HepG2 (cell line): ENCODE measurements around the gene MPC1. TPM values are rescaled to one million over a fixed set of nuclear protein-coding genes. Genes with fewer than 3 reads are reported as not detected.

Experiments
- DBP ChIP-seq: sonication (generic); formaldehyde crosslinking; IDR thresholded peaks from 2 replicates; pipeline ENCODE4 v1.4.0; 2020; ENCODE audit warnings: missing genetic modification reagents; ENCODE audit errors: not compliant biosample characterization
- KIAA2018 ChIP-seq: sonication (generic); formaldehyde crosslinking; IDR thresholded peaks from 2 replicates; pipeline ENCODE4 v1.5.0; 2020; ENCODE audit warnings: mild to moderate bottlenecking, missing genetic modification reagents, borderline replicate concordance
- MXI1 ChIP-seq: IDR thresholded peaks from 3 replicates; pipeline ENCODE4 v1.6.1; 2012; ENCODE audit warnings: low read depth, low read length, inconsistent platforms, borderline replicate concordance
- NR2F6 ChIP-seq, 2 experiments: IDR thresholded peaks; 2 replicates each; pipeline ENCODE4 v1.6.1; 2016; ENCODE audit warnings: antibody characterized with exemption in 1 of 2, mild to moderate bottlenecking in 1 of 2
- PITX1 ChIP-seq: sonication (generic); formaldehyde crosslinking; IDR thresholded peaks from 2 replicates; pipeline ENCODE4 v1.5.1; 2020; ENCODE audit warnings: mild to moderate bottlenecking, missing genetic modification reagents
- SMAD1 ChIP-seq: sonication (generic); formaldehyde crosslinking; IDR thresholded peaks from 2 replicates; pipeline ENCODE4 v1.4.0; 2020; ENCODE audit warnings: missing genetic modification reagents, low read depth, mild to moderate bottlenecking, borderline replicate concordance
- TCF7 ChIP-seq: sonication (generic); IDR thresholded peaks from 2 replicates; pipeline ENCODE4 v1.6.1; 2016; ENCODE audit warnings: antibody characterized with exemption, low read depth
- ZNF292 ChIP-seq: sonication (generic); formaldehyde crosslinking; IDR thresholded peaks from 2 replicates; pipeline ENCODE4 v1.8.1; 2022; ENCODE audit warnings: mild to moderate bottlenecking, low read depth, missing genetic modification reagents, borderline replicate concordance
- ZNF367 ChIP-seq: sonication (generic); formaldehyde crosslinking; IDR thresholded peaks from 2 replicates; pipeline ENCODE4 v1.4.0; 2020; ENCODE audit warnings: missing genetic modification reagents, borderline replicate concordance
- ZNF564 ChIP-seq: sonication (generic); formaldehyde crosslinking; IDR thresholded peaks from 2 replicates; pipeline ENCODE4 v1.8.1; 2023; ENCODE audit warnings: mild to moderate bottlenecking, missing genetic modification reagents
- ZNF646 ChIP-seq: sonication (generic); formaldehyde crosslinking; IDR thresholded peaks from 2 replicates; pipeline ENCODE4 v1.9.0; 2021; ENCODE audit warnings: mild to moderate bottlenecking, missing genetic modification reagents
- ZNF747 ChIP-seq: sonication (generic); formaldehyde crosslinking; IDR thresholded peaks from 2 replicates; pipeline ENCODE4 v1.8.1; 2023; ENCODE audit warnings: missing genetic modification reagents, mild to moderate bottlenecking, borderline replicate concordance
- ZNF839 ChIP-seq: sonication (generic); formaldehyde crosslinking; IDR thresholded peaks from 2 replicates; pipeline ENCODE4 v1.4.0; 2020; ENCODE audit warnings: missing genetic modification reagents, mild to moderate bottlenecking, borderline replicate concordance
- ZSCAN30 ChIP-seq: sonication (generic); formaldehyde crosslinking; IDR thresholded peaks from 2 replicates; pipeline ENCODE4 v1.5.0; 2020; ENCODE audit warnings: mild to moderate bottlenecking, missing genetic modification reagents
- polyA plus RNA-seq, 8 experiments: library from polyadenylated mRNA; depleted of rRNA in 3 of 8; stranded (reverse) in 7 of 8; unstranded in 1 of 8; fragments of >200 nt; fragmentation: Illumina TruSeq in 4 of 8; extraction: Trizol in 4 of 8; gene quantifications; 2 replicates each; pipeline versions ENCODE4 v1.2.1 to v1.2.3, GENCODE V29; 2011 to 2016; ENCODE audit warnings: low read depth in 4 of 8, missing spikeins in 1 of 8, mixed read lengths in 1 of 8; ENCODE audit not compliant: insufficient read depth in 1 of 8
- total RNA-seq, 5 experiments: library from RNA; depleted of rRNA; stranded (reverse); fragments of >200 nt; fragmentation: Illumina TruSeq; extraction: Trizol; gene quantifications; 2 replicates each; pipeline ENCODE4 v1.2.3, GENCODE V29; 2016; ENCODE audit warnings: low read depth in 1 of 5

MPC1 gene
- total and polyA plus RNA-seq, 2 of the 13 experiments (the other 11 are each of a cell fraction or from before 2014, with no cell fraction given) = 189 to 214 TPM

GRCh38 chr6:166330612-166331011 lies 52.1 kb downstream of the MPC1 start (continued):
- TF ChIP-seq ZNF564 (CRISPR knock-in tag) (no peak), NR2F6 (IDR thresholded peaks at IDR 0.05) (no peak), NR2F6 (CRISPR knock-in tag; IDR thresholded peaks at IDR 0.05) (peak; percentile 54; the same call in 1 of the 2 replicates), KIAA2018 (no peak), ZNF292 (CRISPR knock-in tag) (peak; percentile 96), ZSCAN30 (CRISPR knock-in tag) (no peak), PITX1 (peak; percentile 76; the same call in 1 of the 2 replicates), ZNF747 (no peak), SMAD1 (CRISPR knock-in tag) (peak; percentile 84; the same call in 1 of the 2 replicates), ZNF367 (CRISPR knock-in tag) (no peak), ZNF839 (CRISPR knock-in tag) (no peak), ZNF646 (CRISPR knock-in tag) (no peak), TCF7 (no peak), DBP (CRISPR knock-in tag) (no peak), MXI1 (peak; percentile 44; the same call in 1 of the 3 replicates)
